22Rv1 (cell line): ENCODE results near the gene GADD45B.

Experiments used
- H3K27ac ChIP-seq: fragments of 450-650 bp; 2 replicates; pipeline ENCODE4 v1.5.1; 2017
- ZFX ChIP-seq: fragments of 450-650 bp; IDR thresholded peaks from 2 replicates; pipeline ENCODE4 v1.6.1; 2017; ENCODE audit warnings: antibody characterized with exemption, borderline replicate concordance
- TF ChIP-seq, protein P1 (sequence below): fragments of 450-650 bp; IDR thresholded peaks from 2 replicates; pipeline ENCODE4 v1.5.1; 2017; ENCODE audit warnings: mild to moderate bottlenecking

The GADD45B gene

DNA sequence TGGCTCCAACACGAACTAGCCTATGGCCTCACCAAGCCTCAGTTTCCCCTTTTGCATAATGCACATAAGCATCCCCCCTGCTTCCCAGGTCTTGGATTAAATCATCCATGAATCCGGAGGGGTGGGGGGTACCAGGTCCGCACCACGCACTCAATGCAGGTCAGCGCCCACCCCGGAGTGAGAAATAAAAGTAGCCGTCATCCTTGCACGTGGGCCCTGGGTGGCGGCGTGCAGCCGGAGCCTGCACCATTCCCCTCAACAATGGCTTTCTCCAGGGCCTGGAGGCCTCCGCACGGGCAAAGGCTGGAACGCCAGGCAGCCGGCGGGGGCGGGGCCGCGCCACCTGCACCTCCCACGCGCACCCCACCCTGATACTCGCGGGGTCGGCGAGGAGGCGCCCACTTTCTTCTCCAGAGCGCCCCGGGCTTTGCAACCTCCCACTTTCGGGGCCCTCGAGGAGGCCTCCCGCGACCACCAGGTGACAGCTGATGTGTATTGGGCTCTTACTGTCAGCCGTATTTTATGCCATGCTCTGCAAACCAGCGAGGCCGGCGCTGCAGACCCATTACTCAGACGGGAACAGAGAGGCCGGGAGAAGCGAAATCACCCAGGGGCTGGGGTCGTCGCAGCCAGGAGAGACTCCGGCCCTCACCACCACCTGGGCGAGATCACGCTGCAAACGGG is 767 bp upstream of the GADD45B start:
- TF ChIP-seq, protein P1, sequence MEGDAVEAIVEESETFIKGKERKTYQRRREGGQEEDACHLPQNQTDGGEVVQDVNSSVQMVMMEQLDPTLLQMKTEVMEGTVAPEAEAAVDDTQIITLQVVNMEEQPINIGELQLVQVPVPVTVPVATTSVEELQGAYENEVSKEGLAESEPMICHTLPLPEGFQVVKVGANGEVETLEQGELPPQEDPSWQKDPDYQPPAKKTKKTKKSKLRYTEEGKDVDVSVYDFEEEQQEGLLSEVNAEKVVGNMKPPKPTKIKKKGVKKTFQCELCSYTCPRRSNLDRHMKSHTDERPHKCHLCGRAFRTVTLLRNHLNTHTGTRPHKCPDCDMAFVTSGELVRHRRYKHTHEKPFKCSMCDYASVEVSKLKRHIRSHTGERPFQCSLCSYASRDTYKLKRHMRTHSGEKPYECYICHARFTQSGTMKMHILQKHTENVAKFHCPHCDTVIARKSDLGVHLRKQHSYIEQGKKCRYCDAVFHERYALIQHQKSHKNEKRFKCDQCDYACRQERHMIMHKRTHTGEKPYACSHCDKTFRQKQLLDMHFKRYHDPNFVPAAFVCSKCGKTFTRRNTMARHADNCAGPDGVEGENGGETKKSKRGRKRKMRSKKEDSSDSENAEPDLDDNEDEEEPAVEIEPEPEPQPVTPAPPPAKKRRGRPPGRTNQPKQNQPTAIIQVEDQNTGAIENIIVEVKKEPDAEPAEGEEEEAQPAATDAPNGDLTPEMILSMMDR: no peak
- no peak for TF ChIP-seq ZFX
- peak overlapping the region; percentile 81 for H3K27ac ChIP-seq

- TF ChIP-seq, protein P1: no peak
- no peak for TF ChIP-seq ZFX
- H3K27ac ChIP-seq: peak overlapping the region; percentile 81
These were observed 669 bp downstream of the GADD45B start for GRCh38 chr19:2476451-2477140.

DNA sequence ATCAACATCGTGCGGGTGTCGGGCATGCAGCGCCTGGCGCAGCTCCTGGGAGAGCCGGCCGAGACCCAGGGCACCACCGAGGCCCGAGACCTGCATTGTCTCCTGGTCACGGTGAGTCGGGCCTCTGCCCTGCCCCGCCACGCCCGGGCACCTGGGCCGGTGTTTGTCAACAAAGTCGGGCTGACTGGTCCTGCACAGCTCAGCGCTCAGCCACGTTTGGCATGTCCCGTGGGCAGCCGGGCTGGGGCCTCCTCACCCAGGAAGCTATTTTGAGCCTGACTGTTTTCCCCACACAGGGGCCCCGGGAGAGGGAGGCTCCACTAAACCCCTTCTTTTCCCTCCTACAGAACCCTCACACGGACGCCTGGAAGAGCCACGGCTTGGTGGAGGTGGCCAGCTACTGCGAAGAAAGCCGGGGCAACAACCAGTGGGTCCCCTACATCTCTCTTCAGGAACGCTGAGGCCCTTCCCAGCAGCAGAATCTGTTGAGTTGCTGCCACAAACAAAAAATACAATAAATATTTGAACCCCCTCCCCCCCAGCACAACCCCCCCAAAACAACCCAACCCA is 1.3 kb downstream of the GADD45B start:
- TF ChIP-seq, protein P1: no peak
- no peak for TF ChIP-seq ZFX
- H3K27ac ChIP-seq: peak overlapping the region; percentile 81

DNA sequence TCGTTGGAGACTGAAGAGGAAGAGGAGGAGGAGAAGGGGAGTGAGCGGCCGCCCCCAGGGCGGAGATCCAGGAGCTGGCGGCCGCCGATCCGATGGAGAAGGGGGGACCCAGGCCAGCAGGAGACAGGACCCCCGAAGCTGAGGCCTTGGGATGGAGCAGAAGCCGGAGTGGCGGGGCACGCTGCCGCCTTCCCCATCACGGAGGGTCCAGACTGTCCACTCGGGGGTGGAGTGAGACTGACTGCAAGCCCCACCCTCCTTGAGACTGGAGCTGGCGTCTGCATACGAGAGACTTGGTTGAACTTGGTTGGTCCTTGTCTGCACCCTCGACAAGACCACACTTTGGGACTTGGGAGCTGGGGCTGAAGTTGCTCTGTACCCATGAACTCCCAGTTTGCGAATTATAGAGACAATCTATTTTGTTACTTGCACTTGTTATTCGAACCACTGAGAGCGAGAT is 1.8 kb downstream of the GADD45B start:
- TF ChIP-seq ZFX: no peak
- TF ChIP-seq, protein P1: no peak
- H3K27ac ChIP-seq: peak overlapping the region; percentile 81

- H3K27ac ChIP-seq: peak overlapping the region; percentile 81
- TF ChIP-seq, protein P1: 0 out of 2 replicates have a peak, but pooled peaks have one; percentile 21
- TF ChIP-seq ZFX: no peak
These were observed 2.4 kb downstream of the GADD45B start for GRCh38 chr19:2478278-2478755.

- peak overlapping the region; percentile 81 for H3K27ac ChIP-seq
- TF ChIP-seq, protein P1: no peak
- TF ChIP-seq ZFX: no peak
These were observed 3.0 kb downstream of the GADD45B start for GRCh38 chr19:2478756-2479555.
